Effector memory CD4-positive, alpha-beta T cell (primary cell): ENCODE measurements around the gene ATP8B3.
A peak's percentile ranks its signal among the peaks of the same experiment; 100 is the strongest.

Experiments used
- DNase-seq, 3 donors: peaks; one replicate each; pipeline ENCODE4 v3.0.0-alpha.2; 2020
- H3K27ac ChIP-seq: 2 replicates; pipeline ENCODE4 v1.7.0; 2013; ENCODE audit warnings: mild to moderate bottlenecking, low read length, moderate library complexity; ENCODE audit not compliant: insufficient read depth, poor library complexity, severe bottlenecking
- H3K27me3 ChIP-seq: replicated peaks from 2 replicates; pipeline ENCODE4 v1.7.0; 2013; ENCODE audit warnings: mild to moderate bottlenecking, low read length; ENCODE audit not compliant: insufficient read depth, control insufficient read depth, poor library complexity, severe bottlenecking
- H3K36me3 ChIP-seq: 2 replicates; pipeline ENCODE4 v1.7.0; 2013; ENCODE audit warnings: mild to moderate bottlenecking, low read length, moderate library complexity; ENCODE audit not compliant: control insufficient read depth, insufficient read depth
- H3K4me1 ChIP-seq: 2 replicates; pipeline ENCODE4 v1.7.0; 2013; ENCODE audit warnings: low read length, mild to moderate bottlenecking; ENCODE audit not compliant: control insufficient read depth, insufficient read depth, poor library complexity, severe bottlenecking
- H3K4me3 ChIP-seq: 2 replicates; pipeline ENCODE4 v1.7.0; 2013; ENCODE audit warnings: low read length, low read depth, mild to moderate bottlenecking; ENCODE audit not compliant: insufficient read depth, poor library complexity, severe bottlenecking
- H3K9me3 ChIP-seq: 2 replicates; pipeline ENCODE4 v1.7.0; 2013; ENCODE audit warnings: mild to moderate bottlenecking, low read length, moderate library complexity; ENCODE audit not compliant: control insufficient read depth

Gene ATP8B3

GRCh38 chr19:1856698-1857603, 44.9 kb upstream of the ATP8B3 start:
- Histone ChIP-seq H3K27ac (peak overlapping the region; percentile 86), H3K9me3 (no peaks in the 10 kb centered on the region), H3K27me3 (no peaks in the 10 kb centered on the region), H3K36me3 (no peaks in the 10 kb centered on the region), H3K4me1 (peaks cover 85% of the 10 kb centered on the region), H3K4me3 (peak overlapping the region; percentile 60)
- DNase-seq, result no peak

- Histone ChIP-seq H3K27ac (peak overlapping the region; percentile 86), H3K27me3 (no peaks in the 10 kb centered on the region), H3K4me1 (peaks cover 85% of the 10 kb centered on the region), H3K4me3 (peak overlapping the region; percentile 60), H3K36me3 (no peaks in the 10 kb centered on the region), H3K9me3 (no peaks in the 10 kb centered on the region)
- DNase-seq, result no peak
These were observed 44.2 kb upstream of the ATP8B3 start for GRCh38 chr19:1856345-1856697.

GRCh38 chr19:1855828-1856255, 43.8 kb upstream of the ATP8B3 start:
- Histone ChIP-seq H3K4me1 (peaks cover 81% of the 10 kb centered on the region), H3K4me3 (peak overlapping the region; percentile 60), H3K36me3 (no peaks in the 10 kb centered on the region), H3K27ac (peak overlapping the region; percentile 86), H3K9me3 (no peaks in the 10 kb centered on the region), H3K27me3 (no peaks in the 10 kb centered on the region)
- DNase-seq, result no peak

GRCh38 chr19:1855040-1855827, 43.2 kb upstream of the ATP8B3 start:
- Histone ChIP-seq H3K4me3 (peak overlapping the region; percentile 60), H3K27ac (peak overlapping the region; percentile 86), H3K27me3 (no peaks in the 10 kb centered on the region), H3K36me3 (no peaks in the 10 kb centered on the region), H3K9me3 (no peaks in the 10 kb centered on the region), H3K4me1 (peaks cover 75% of the 10 kb centered on the region)
- peak; percentile 72 to 84 (median 74) for DNase-seq

GRCh38 chr19:1854542-1855039, 42.5 kb upstream of the ATP8B3 start:
- no peaks in the 10 kb centered on the region for H3K27me3 ChIP-seq
- H3K4me3 ChIP-seq, result peak overlapping the region; percentile 60
- H3K36me3 ChIP-seq, result no peaks in the 10 kb centered on the region
- peaks cover 69% of the 10 kb centered on the region for H3K4me1 ChIP-seq
- DNase-seq, result no peak
- no peaks in the 10 kb centered on the region for H3K9me3 ChIP-seq
- H3K27ac ChIP-seq, result peak overlapping the region; percentile 86

- H3K9me3 ChIP-seq, result no peaks in the 10 kb centered on the region
- H3K27me3 ChIP-seq, result no peaks in the 10 kb centered on the region
- H3K36me3 ChIP-seq, result no peaks in the 10 kb centered on the region
- no peak for DNase-seq
- peaks cover 64% of the 10 kb centered on the region for H3K4me1 ChIP-seq
- no peak overlapping the region for H3K4me3 ChIP-seq
- H3K27ac ChIP-seq, result peak overlapping the region; percentile 12
These were observed 42.0 kb upstream of the ATP8B3 start for GRCh38 chr19:1854039-1854541.

- no peaks in the 10 kb centered on the region for H3K36me3 ChIP-seq
- peak; percentile 62 to 78 (median 73) for DNase-seq
- no peaks in the 10 kb centered on the region for H3K9me3 ChIP-seq
- peaks cover 59% of the 10 kb centered on the region for H3K4me1 ChIP-seq
- no peak overlapping the region for H3K4me3 ChIP-seq
- H3K27ac ChIP-seq, result peak overlapping the region; percentile 65
- H3K27me3 ChIP-seq, result no peaks in the 10 kb centered on the region
These were observed 41.4 kb upstream of the ATP8B3 start for GRCh38 chr19:1853295-1854038.

- H3K4me1 ChIP-seq, result peaks cover 60% of the 10 kb centered on the region
These were observed 40.6 kb upstream of the ATP8B3 start for GRCh38 chr19:1852581-1853128.

More at GRCh38 chr19:1852581-1853128, 40.6 kb upstream of the ATP8B3 start:
- Histone ChIP-seq H3K27ac (peak overlapping the region; percentile 65), H3K9me3 (no peaks in the 10 kb centered on the region), H3K36me3 (no peaks in the 10 kb centered on the region), H3K27me3 (no peaks in the 10 kb centered on the region), H3K4me3 (peak overlapping the region; percentile 37)
- DNase-seq, result no peak
